Measurements from ENCODE around the gene CDH24. TPM values are rescaled to one million over a fixed set of nuclear protein-coding genes. Genes with fewer than 3 reads are reported as not detected.

The CDH24 gene
- total and polyA plus RNA-seq, 2 of the 13 experiments (the other 11 are each of a cell fraction or from before 2014, with no cell fraction given): 0.69 to 0.99 TPM

DNA sequence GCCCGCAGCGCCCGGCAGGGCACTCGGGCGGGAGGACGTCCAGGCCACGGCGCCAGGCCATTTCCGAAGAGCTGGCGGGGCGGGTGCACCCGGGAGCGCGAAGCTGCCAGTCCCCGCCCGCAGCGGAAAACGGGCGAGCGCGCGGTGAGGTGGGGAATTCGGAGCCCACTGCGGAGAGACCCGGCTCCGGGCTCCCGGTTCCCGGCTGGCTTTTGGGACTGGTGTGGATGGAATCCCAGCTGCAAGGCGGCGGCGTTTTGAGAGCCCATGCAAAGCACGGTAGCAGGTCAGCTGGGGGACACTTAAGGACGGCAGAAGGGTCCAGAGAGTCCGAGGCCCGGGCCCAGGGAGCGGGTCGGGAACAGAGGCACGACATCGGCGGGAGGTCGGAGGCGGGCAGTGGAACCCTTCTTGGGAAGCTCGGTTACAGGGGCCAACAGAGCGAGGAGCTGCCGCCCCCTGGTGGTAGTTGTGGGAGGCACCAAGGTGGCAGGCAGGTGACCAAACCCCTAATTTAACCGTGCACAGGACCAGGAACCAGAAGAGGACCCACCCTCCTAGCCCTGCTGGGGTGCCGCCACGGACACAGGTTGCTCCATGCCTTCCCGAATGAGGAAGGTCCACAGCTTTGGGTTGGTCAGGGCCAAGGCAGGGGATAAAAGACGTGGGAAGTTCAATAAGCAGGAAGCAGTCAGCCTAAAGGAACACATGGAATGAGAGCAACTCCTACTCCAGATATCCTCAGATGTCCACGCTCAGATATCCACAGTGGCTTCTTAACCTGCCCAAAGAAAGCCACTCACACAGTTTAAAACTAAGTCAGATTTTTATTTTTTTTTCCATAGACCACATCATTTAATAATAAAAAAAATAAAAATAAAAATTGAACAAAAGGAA, 685 bp upstream of the CDH24 start (continued):
- TF ChIP-seq, protein P1, sequence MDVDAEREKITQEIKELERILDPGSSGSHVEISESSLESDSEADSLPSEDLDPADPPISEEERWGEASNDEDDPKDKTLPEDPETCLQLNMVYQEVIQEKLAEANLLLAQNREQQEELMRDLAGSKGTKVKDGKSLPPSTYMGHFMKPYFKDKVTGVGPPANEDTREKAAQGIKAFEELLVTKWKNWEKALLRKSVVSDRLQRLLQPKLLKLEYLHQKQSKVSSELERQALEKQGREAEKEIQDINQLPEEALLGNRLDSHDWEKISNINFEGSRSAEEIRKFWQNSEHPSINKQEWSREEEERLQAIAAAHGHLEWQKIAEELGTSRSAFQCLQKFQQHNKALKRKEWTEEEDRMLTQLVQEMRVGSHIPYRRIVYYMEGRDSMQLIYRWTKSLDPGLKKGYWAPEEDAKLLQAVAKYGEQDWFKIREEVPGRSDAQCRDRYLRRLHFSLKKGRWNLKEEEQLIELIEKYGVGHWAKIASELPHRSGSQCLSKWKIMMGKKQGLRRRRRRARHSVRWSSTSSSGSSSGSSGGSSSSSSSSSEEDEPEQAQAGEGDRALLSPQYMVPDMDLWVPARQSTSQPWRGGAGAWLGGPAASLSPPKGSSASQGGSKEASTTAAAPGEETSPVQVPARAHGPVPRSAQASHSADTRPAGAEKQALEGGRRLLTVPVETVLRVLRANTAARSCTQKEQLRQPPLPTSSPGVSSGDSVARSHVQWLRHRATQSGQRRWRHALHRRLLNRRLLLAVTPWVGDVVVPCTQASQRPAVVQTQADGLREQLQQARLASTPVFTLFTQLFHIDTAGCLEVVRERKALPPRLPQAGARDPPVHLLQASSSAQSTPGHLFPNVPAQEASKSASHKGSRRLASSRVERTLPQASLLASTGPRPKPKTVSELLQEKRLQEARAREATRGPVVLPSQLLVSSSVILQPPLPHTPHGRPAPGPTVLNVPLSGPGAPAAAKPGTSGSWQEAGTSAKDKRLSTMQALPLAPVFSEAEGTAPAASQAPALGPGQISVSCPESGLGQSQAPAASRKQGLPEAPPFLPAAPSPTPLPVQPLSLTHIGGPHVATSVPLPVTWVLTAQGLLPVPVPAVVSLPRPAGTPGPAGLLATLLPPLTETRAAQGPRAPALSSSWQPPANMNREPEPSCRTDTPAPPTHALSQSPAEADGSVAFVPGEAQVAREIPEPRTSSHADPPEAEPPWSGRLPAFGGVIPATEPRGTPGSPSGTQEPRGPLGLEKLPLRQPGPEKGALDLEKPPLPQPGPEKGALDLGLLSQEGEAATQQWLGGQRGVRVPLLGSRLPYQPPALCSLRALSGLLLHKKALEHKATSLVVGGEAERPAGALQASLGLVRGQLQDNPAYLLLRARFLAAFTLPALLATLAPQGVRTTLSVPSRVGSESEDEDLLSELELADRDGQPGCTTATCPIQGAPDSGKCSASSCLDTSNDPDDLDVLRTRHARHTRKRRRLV (CRISPR knock-in tag; IDR thresholded peaks at IDR 0.05): 0 out of 2 replicates have a peak, but pooled peaks have one; percentile 46
- TF ChIP-seq, protein P2, sequence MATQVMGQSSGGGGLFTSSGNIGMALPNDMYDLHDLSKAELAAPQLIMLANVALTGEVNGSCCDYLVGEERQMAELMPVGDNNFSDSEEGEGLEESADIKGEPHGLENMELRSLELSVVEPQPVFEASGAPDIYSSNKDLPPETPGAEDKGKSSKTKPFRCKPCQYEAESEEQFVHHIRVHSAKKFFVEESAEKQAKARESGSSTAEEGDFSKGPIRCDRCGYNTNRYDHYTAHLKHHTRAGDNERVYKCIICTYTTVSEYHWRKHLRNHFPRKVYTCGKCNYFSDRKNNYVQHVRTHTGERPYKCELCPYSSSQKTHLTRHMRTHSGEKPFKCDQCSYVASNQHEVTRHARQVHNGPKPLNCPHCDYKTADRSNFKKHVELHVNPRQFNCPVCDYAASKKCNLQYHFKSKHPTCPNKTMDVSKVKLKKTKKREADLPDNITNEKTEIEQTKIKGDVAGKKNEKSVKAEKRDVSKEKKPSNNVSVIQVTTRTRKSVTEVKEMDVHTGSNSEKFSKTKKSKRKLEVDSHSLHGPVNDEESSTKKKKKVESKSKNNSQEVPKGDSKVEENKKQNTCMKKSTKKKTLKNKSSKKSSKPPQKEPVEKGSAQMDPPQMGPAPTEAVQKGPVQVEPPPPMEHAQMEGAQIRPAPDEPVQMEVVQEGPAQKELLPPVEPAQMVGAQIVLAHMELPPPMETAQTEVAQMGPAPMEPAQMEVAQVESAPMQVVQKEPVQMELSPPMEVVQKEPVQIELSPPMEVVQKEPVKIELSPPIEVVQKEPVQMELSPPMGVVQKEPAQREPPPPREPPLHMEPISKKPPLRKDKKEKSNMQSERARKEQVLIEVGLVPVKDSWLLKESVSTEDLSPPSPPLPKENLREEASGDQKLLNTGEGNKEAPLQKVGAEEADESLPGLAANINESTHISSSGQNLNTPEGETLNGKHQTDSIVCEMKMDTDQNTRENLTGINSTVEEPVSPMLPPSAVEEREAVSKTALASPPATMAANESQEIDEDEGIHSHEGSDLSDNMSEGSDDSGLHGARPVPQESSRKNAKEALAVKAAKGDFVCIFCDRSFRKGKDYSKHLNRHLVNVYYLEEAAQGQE (IDR thresholded peaks at IDR 0.05; ENCODE audit: borderline replicate concordance in 1 of 2, low read depth in 1 of 2, low read length in 2 of 2): no peak; a peak in 1 of 4 replicates
- TF ChIP-seq KLF16 (CRISPR knock-in tag; IDR thresholded peaks at IDR 0.05): peak in 1 of 2 experiments; percentile 88; a peak in 2 of 4 replicates
- TF ChIP-seq, protein P3, sequence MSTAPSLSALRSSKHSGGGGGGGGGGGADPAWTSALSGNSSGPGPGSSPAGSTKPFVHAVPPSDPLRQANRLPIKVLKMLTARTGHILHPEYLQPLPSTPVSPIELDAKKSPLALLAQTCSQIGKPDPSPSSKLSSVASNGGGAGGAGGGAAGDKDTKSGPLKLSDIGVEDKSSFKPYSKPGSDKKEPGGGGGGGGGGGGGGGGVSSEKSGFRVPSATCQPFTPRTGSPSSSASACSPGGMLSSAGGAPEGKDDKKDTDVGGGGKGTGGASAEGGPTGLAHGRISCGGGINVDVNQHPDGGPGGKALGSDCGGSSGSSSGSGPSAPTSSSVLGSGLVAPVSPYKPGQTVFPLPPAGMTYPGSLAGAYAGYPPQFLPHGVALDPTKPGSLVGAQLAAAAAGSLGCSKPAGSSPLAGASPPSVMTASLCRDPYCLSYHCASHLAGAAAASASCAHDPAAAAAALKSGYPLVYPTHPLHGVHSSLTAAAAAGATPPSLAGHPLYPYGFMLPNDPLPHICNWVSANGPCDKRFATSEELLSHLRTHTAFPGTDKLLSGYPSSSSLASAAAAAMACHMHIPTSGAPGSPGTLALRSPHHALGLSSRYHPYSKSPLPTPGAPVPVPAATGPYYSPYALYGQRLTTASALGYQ (CRISPR knock-in tag; IDR thresholded peaks at IDR 0.05): no peak; the same call in 1 of the 2 replicates
- TF ChIP-seq, protein P4, sequence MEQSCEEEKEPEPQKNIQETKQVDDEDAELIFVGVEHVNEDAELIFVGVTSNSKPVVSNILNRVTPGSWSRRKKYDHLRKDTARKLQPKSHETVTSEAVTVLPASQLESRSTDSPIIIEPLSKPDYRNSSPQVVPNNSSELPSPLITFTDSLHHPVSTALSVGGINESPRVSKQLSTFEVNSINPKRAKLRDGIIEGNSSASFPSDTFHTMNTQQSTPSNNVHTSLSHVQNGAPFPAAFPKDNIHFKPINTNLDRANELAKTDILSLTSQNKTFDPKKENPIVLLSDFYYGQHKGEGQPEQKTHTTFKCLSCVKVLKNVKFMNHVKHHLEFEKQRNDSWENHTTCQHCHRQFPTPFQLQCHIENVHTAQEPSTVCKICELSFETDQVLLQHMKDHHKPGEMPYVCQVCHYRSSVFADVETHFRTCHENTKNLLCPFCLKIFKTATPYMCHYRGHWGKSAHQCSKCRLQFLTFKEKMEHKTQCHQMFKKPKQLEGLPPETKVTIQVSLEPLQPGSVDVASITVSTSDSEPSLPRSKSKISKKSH (CRISPR knock-in tag; IDR thresholded peaks at IDR 0.05; ENCODE audit: borderline replicate concordance): peak; percentile 92
- TF ChIP-seq ZNF768 (CRISPR knock-in tag; IDR thresholded peaks at IDR 0.05): peak; percentile 82; the same call in 1 of the 2 replicates
- no peak; the same call in 1 of the 2 replicates for TF ChIP-seq ZNF703 (CRISPR knock-in tag; IDR thresholded peaks at IDR 0.05; ENCODE audit: borderline replicate concordance)
- TF ChIP-seq ZSCAN30 (CRISPR knock-in tag; IDR thresholded peaks at IDR 0.05): no peak
- TF ChIP-seq, protein P5, sequence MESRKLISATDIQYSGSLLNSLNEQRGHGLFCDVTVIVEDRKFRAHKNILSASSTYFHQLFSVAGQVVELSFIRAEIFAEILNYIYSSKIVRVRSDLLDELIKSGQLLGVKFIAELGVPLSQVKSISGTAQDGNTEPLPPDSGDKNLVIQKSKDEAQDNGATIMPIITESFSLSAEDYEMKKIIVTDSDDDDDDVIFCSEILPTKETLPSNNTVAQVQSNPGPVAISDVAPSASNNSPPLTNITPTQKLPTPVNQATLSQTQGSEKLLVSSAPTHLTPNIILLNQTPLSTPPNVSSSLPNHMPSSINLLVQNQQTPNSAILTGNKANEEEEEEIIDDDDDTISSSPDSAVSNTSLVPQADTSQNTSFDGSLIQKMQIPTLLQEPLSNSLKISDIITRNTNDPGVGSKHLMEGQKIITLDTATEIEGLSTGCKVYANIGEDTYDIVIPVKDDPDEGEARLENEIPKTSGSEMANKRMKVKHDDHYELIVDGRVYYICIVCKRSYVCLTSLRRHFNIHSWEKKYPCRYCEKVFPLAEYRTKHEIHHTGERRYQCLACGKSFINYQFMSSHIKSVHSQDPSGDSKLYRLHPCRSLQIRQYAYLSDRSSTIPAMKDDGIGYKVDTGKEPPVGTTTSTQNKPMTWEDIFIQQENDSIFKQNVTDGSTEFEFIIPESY (CRISPR knock-in tag; IDR thresholded peaks at IDR 0.05): peak; percentile 76
- 0 out of 2 replicates have a peak, but pooled peaks have one; percentile 73 for TF ChIP-seq MTF2 (CRISPR knock-in tag; IDR thresholded peaks at IDR 0.05; ENCODE audit: borderline replicate concordance)
- peak; percentile 41 for TF ChIP-seq FOXA3 (CRISPR knock-in tag; IDR thresholded peaks at IDR 0.05)
- no peak for TF ChIP-seq REXO4 (CRISPR knock-in tag; IDR thresholded peaks at IDR 0.05; ENCODE audit: borderline replicate concordance)
